DOHH2 (cell line): Measurements from ENCODE around the gene EXD3.

ENCODE experiments used
- H3F3A ChIP-seq: fragments of 200-600 bp; sonication (generic), shearing (Covaris generic); 2 replicates; pipeline ENCODE4 v1.6.0; 2016; ENCODE audit warnings: antibody characterized with exemption, mild to moderate bottlenecking; ENCODE audit not compliant: control insufficient read depth, insufficient read depth
- H3K27ac ChIP-seq: fragments of 200-600 bp; sonication (generic); 2 replicates; pipeline ENCODE4 v1.5.1; 2014; ENCODE audit warnings: low read depth, mild to moderate bottlenecking, low read length, moderate library complexity
- H3K27me3 ChIP-seq: fragments of 200-600 bp; sonication (generic); 2 replicates; pipeline ENCODE4 v1.6.1; 2014; ENCODE audit warnings: mild to moderate bottlenecking, low read length, mixed read lengths; ENCODE audit not compliant: control insufficient read depth
- H3K36me3 ChIP-seq: fragments of 200-600 bp; sonication (generic); 2 replicates; pipeline ENCODE4 v1.6.1; 2014; ENCODE audit warnings: mild to moderate bottlenecking, low read length, moderate library complexity, mixed read lengths; ENCODE audit not compliant: control insufficient read depth
- H3K4me1 ChIP-seq: fragments of 200-600 bp; sonication (generic); 2 replicates; pipeline ENCODE4 v1.6.1; 2014; ENCODE audit warnings: mild to moderate bottlenecking, low read length, mixed read lengths; ENCODE audit not compliant: control insufficient read depth
- H3K4me2 ChIP-seq: fragments of 200-600 bp; sonication (generic); 2 replicates; pipeline ENCODE4 v1.6.0; 2014; ENCODE audit warnings: mild to moderate bottlenecking, low read length, moderate library complexity
- H3K4me3 ChIP-seq: fragments of 200-600 bp; sonication (generic); 2 replicates; pipeline ENCODE4 v1.5.1; 2014; ENCODE audit warnings: mild to moderate bottlenecking, low read length, mixed read lengths
- H3K79me2 ChIP-seq: fragments of 200-600 bp; sonication (generic); 2 replicates; pipeline ENCODE4 v1.6.1; 2014; ENCODE audit warnings: mild to moderate bottlenecking, low read length, mixed read lengths; ENCODE audit not compliant: control insufficient read depth
- H3K9me2 ChIP-seq: fragments of 200-600 bp; sonication (generic); replicated peaks from 2 replicates; pipeline ENCODE4 v1.6.1; 2014; ENCODE audit warnings: mild to moderate bottlenecking, low read length, mixed read lengths; ENCODE audit not compliant: control insufficient read depth
- H3K9me3 ChIP-seq: fragments of 200-600 bp; sonication (generic); 2 replicates; pipeline ENCODE4 v1.6.1; 2014; ENCODE audit warnings: antibody characterized with exemption, low read length, mixed read lengths; ENCODE audit not compliant: control insufficient read depth, insufficient read depth
- H4K20me1 ChIP-seq: fragments of 200-600 bp; sonication (generic); 2 replicates; pipeline ENCODE4 v1.6.0; 2014; ENCODE audit warnings: low read depth, mild to moderate bottlenecking, antibody characterized with exemption, low read length, moderate library complexity; ENCODE audit not compliant: control insufficient read depth, insufficient read depth
- CTCF ChIP-seq: fragments of 200-600 bp; sonication (generic); IDR thresholded peaks from one replicate; pipeline ENCODE4 v1.5.1; 2014; ENCODE audit warnings: antibody characterized with exemption, mild to moderate bottlenecking, low read depth, low read length; ENCODE audit not compliant: poor library complexity, severe bottlenecking
- EZH2phosphoT487 ChIP-seq: fragments of 200-600 bp; sonication (generic); IDR thresholded peaks from 2 replicates; pipeline ENCODE4 v1.6.1; 2017; ENCODE audit warnings: borderline replicate concordance, mild to moderate bottlenecking, antibody characterized with exemption, low read length, moderate library complexity, mixed read lengths

Gene EXD3

DNA sequence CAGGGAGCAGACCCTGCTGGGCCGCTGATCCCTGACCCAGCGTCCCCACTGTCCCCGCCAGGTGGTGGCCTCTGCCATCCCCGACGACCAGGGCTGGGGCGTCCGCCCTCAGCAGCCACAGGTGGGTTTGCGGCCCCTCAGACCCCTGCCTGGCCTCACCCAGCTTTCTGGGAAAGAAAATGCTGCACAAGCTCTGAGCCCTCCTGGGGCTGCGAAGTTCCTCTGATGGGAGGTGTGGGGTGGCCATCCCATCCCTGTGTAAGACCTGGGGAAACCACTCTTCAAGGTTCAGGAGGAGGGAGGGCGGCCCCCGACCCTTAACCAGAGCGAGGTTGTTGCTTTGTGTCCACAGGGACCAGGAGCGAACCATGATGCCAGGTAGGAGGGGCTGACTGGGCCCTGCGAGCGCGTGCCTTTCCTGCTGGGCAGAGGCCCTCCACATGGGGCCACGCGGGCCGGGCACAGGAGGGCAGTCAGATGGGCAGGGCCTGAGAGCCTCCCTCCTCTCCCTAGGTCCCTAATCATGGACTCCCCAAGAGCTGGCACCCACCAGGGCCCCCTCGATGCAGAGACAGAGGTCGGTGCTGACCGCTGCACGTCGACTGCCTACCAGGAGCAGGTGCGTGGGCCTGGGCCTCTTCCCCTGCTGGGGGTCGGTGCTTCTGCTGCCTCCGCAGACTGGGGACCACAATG, 7.9 kb upstream of the EXD3 start:
- peak overlapping the region; percentile 93 for H3K4me2 ChIP-seq

GRCh38 chr9:137429974-137430722, 7.2 kb upstream of the EXD3 start:
- H3K4me1 ChIP-seq: peaks cover 66% of the 10 kb centered on the region
- H3K79me2 ChIP-seq: peaks cover 6% of the 10 kb centered on the region
- H3K9me3 ChIP-seq: no peaks in the 10 kb centered on the region
- H3K27me3 ChIP-seq: no peaks in the 10 kb centered on the region
- peak overlapping the region; percentile 73 for H3K4me3 ChIP-seq
- peaks cover 19% of the 10 kb centered on the region for H3F3A ChIP-seq
- H3K4me2 ChIP-seq: peak overlapping the region; percentile 93
- no peaks in the 10 kb centered on the region for H4K20me1 ChIP-seq
- no peak for TF ChIP-seq EZH2phosphoT487
- TF ChIP-seq CTCF: no peak
- H3K36me3 ChIP-seq: peaks cover 9% of the 10 kb centered on the region
- peak overlapping the region; percentile 74 for H3K27ac ChIP-seq
- H3K9me2 ChIP-seq: no peaks in the 10 kb centered on the region

More for the DNA sequence above, 7.9 kb upstream of the EXD3 start:
- H3K4me1 ChIP-seq: peaks cover 63% of the 10 kb centered on the region
- peak overlapping the region; percentile 74; the same call in 1 of the 2 replicates for H3K27ac ChIP-seq
- H3K4me3 ChIP-seq: no peak overlapping the region
- peaks cover 6% of the 10 kb centered on the region for H3K79me2 ChIP-seq
- H3K27me3 ChIP-seq: no peaks in the 10 kb centered on the region
- TF ChIP-seq EZH2phosphoT487 (no peak), CTCF (no peak)
- H3K9me2 ChIP-seq: no peaks in the 10 kb centered on the region
- H3K9me3 ChIP-seq: no peaks in the 10 kb centered on the region
- peaks cover 12% of the 10 kb centered on the region for H3F3A ChIP-seq
- H4K20me1 ChIP-seq: no peaks in the 10 kb centered on the region
- peaks cover 9% of the 10 kb centered on the region for H3K36me3 ChIP-seq

GRCh38 chr9:137429546-137429890, 6.6 kb upstream of the EXD3 start:
- Histone ChIP-seq H3K4me1 (peaks cover 72% of the 10 kb centered on the region), H3K4me3 (peak overlapping the region; percentile 73), H3K79me2 (peaks cover 6% of the 10 kb centered on the region), H3K9me3 (no peaks in the 10 kb centered on the region), H3K36me3 (peaks cover 9% of the 10 kb centered on the region), H3K9me2 (no peaks in the 10 kb centered on the region), H3F3A (peaks cover 25% of the 10 kb centered on the region), H3K4me2 (peak overlapping the region; percentile 93), H3K27me3 (no peaks in the 10 kb centered on the region), H3K27ac (peak overlapping the region; percentile 74), H4K20me1 (no peaks in the 10 kb centered on the region)
- TF ChIP-seq CTCF: no peak
- no peak for TF ChIP-seq EZH2phosphoT487
